Activated T-helper 1 cell treated with anti-CD3 and anti-CD28 coated beads, Interleukin-2, amount 50 U/mL, for 16 hours (primary cell): ENCODE results near the gene OR51S1.
"Not testable (repeated sequence)": the region's sequence is repeated elsewhere in the genome, so short reads cannot be mapped to it uniquely, and the experiment has no call there.

Experiments used
- DNase-seq, 2 donors: peaks; one replicate each; pipeline ENCODE4 v3.0.0-alpha.2; 2020; ENCODE audit warnings: low read depth in 1 of 2, low spot score in 1 of 2

OR51S1 gene, protein sequence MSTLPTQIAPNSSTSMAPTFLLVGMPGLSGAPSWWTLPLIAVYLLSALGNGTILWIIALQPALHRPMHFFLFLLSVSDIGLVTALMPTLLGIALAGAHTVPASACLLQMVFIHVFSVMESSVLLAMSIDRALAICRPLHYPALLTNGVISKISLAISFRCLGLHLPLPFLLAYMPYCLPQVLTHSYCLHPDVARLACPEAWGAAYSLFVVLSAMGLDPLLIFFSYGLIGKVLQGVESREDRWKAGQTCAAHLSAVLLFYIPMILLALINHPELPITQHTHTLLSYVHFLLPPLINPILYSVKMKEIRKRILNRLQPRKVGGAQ

DNA sequence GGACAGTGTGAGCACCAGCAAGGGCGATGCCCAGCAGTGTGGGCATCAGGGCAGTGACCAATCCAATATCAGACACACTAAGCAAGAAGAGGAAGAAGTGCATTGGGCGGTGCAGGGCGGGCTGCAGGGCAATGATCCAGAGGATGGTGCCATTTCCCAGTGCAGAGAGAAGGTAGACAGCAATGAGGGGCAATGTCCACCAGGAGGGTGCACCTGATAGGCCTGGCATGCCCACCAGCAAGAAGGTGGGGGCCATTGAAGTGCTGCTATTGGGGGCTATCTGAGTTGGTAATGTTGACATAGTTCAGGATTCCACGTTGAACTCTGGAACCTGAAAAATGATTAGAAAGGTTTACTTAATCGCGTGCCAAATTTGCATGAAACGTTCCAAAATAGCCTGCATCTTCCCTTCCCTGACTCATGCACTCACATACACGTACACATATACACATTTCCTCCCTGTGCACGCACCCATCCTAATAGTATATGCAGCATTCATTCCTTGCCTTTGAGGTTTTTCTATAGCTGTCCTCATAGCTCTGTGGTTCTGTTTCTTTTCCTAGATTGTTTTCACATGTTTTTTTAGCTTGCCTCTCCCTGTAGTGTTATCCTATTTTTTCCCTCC is at the start of gene OR51S1:
OR51S1 (minus strand) TSS at position 301 of the 625 bp plus-strand sequence; CDS start at position 301, 0 bp downstream.
- no peak for DNase-seq

DNA sequence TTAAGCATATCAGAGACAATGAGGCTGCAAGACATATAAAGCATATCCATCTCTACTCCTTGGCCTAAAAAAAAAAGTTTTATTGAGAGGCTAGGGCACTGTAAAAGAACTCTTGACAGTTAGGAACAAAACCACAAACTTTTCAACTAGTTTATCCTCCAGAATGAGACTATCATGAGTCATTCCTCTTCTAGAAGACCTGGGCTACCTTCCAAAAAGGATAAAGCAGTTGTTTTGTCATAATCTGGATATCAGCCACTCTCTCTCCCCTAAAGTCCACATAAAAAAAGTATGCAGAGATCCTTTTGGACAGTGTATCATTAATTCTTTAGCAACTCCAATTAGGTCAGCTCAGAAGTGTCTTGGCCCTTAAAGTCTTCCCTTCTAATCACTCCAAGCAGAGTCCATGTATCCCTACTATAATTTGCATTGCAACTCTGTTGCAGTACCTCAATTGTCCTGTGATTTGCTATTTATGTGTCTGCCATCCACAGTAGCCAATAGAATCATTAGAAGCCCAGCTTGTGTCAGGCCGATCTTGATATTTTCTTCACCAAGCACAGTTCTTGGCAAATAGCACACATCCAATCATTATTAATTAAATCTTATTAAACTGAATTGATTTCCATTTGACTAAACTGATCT is 43.1 kb upstream of the OR51S1 start:
- no peak for DNase-seq

DNA sequence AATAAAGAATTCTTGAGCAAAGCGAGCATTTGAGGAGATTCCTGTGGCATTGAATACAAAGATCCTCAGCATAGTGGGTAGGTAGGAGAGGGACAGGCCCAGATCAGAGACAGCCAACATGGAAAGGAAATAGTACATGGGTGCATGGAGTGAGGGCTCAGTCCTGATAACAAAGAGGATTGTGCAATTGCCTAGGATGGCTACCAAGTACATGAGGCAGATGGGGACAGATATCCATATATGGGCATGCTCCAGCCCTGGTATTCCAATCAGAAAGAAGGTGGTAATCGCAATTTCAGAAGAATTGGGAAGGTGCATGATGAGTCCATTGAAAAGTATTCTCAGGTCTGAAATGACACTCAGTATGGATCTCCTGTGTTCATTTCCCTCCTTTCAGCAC is 41.3 kb upstream of the OR51S1 start:
- no peak for DNase-seq

DNA sequence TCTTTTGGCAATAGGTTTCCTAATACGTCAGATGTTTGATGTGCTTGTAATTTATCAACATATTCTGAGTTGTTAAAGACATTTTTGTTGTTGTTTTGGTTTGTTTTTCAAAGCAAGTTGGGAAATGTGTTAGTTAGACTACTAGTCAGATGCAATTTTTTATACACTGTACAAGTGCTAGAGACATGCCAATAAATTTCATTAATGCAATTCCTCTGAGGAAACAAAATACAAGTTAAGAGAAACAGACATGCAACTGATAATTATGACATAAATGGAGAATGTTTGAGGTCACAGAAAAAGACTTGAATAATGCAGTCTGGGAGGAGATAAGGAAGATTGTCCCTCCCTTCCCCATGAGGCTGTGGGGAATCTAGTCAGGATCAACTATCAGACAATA is 38.6 kb upstream of the OR51S1 start:
- no peak for DNase-seq

- no peak for DNase-seq
Observed at GRCh38 chr11:4886186-4886585, 37.2 kb upstream of the OR51S1 start.

DNA sequence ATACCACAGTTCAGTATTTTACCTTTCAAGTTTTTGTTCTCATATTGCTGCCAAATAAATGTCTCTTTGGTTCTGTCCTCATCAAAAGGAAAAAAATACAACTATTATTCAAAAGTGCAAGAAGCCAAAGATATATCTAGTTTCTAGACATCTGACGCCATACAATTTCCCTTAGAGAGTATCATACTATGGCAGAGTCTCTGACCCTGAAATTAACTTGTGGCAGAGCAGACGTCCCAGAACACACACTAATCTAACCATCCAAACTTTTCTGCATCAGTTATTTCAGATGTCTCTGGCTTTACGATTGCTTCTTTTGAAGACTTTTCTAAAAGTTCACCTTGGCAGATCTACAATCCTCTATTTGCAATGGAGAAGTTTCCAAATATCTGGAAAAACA is 35.4 kb upstream of the OR51S1 start:
- DNase-seq: no peak

DNA sequence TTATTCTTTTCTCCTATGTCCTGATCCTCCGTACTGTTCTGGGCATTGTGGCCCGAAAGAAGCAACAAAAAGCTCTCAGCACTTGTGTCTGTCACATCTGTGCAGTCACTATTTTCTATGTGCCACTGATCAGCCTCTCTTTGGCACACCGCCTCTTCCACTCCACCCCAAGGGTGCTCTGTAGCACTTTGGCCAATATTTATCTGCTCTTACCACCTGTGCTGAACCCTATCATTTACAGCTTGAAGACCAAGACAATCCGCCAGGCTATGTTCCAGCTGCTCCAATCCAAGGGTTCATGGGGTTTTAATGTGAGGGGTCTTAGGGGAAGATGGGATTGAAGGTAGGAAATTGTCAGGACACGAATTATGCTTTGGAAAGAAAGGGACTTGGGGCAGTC is 33.5 kb upstream of the OR51S1 start:
- DNase-seq: no peak

DNA sequence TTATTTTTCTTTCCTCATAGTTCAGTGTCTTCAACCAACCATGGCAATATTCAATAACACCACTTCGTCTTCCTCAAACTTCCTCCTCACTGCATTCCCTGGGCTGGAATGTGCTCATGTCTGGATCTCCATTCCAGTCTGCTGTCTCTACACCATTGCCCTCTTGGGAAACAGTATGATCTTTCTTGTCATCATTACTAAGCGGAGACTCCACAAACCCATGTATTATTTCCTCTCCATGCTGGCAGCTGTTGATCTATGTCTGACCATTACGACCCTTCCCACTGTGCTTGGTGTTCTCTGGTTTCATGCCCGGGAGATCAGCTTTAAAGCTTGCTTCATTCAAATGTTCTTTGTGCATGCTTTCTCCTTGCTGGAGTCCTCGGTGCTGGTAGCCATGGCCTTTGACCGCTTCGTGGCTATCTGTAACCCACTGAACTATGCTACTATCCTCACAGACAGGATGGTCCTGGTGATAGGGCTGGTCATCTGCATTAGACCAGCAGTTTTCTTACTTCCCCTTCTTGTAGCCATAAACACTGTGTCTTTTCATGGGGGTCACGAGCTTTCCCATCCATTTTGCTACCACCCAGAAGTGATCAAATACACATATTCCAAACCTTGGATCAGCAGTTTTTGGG is 33.0 kb upstream of the OR51S1 start, which contains the start of gene OR51T1:
OR51T1 (plus strand) TSS at position 41 of the 641 bp plus-strand sequence; CDS start at position 41, 0 bp downstream.
- no peak for DNase-seq

- DNase-seq: no peak
Observed at GRCh38 chr11:4881188-4881587, 32.2 kb upstream of the OR51S1 start.

GRCh38 chr11:4865855-4866254 is 16.8 kb upstream of the OR51S1 start:
- no peak for DNase-seq

- no peak for DNase-seq
Observed at GRCh38 chr11:4863876-4864275, 14.9 kb upstream of the OR51S1 start.

DNA sequence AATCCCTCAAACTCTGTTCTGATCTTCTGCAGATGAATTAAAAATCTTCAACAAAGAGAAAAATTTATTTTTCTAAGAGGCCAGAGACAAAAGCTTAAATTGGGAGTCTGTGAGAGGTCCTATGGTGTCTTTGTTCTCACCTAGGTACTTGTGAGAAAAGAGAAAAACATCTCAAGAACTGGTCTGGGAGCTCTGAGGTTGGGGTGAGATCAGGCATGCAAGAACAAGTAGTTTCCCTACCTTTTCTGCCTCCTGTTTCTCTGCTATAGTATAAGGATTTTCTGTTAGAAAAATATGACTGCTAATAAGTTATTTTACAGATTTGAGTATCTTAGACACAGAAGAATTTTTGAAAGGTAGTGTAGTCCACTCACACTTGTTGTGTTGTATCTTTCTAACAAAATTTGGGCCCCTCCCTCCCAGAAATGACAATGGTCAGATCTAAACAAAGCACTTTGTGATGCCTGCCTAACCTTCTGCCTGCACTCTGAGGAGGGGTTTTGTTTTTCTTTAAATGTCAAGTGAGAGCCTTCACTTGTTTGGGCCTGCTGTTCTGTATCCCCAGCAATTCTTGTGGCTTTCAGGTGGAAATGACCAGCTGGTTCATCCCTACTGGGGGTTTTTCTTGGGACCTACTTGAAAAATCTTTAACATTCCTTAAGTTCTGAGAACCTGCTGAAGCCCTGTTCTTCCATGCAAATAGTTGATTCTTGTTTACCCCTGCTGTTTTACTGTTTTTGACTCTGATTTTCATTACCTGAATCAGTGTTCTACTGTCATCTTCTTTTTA is 13.6 kb upstream of the OR51S1 start:
- no peak for DNase-seq

DNA sequence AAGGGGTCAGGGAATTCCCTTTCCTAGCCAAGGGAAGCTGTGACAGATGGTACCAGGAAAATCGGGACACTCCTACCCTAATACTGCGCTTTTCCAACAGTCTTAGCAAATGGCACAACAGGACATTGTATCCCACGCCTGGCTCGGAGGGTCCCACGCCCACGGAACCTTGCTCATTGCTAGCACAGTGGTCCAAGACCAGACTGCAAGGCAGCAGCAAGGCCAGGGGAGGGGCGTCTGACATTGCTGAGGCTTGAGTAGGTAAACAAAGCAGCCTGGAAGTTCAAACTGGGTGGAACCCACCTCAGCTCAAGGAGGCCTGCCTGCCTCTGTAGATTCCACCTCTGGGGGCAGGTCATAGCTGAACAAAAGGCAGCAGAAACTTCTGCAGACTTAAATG is 5.3 kb upstream of the OR51S1 start:
- not testable (repeated sequence) for DNase-seq

- no peak for DNase-seq
Observed at GRCh38 chr11:4851033-4851432, 2.0 kb upstream of the OR51S1 start.

GRCh38 chr11:4839851-4840549 is 9.0 kb downstream of the OR51S1 start:
- DNase-seq: no peak

GRCh38 chr11:4830909-4831308 is 18.1 kb downstream of the OR51S1 start:
- DNase-seq: no peak

GRCh38 chr11:4830346-4830745 is 18.7 kb downstream of the OR51S1 start:
- DNase-seq: no peak

- DNase-seq: no peak
Observed at GRCh38 chr11:4826425-4826824, 22.6 kb downstream of the OR51S1 start.

- DNase-seq: no peak
Observed at GRCh38 chr11:4825132-4825531, 23.9 kb downstream of the OR51S1 start.

DNA sequence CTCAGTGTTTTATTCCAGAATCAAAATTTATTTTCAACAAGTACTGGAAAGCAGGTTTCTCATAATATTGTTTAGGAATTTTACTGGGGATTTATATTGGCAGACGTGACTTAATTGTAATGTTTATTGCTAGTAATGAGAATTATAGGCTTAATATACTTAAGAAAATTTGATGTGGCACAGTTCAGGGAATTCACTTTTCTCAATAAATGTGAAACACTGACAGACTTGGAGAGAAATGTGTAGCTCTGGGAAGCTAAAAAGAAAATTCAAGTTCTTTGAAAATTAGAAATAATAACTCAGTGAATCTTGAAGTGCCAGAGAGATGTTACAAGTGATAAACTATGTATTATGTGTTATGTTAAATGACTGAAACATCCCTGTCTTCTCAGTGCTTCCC is 28.0 kb downstream of the OR51S1 start, which contains the start of gene OR51F2:
OR51F2 (plus strand) TSS at position 301 of the 400 bp plus-strand sequence. CDS start 101 bp downstream, outside the sequence.
- no peak for DNase-seq
